ENCODE measurements around the gene SEPTIN6. TPM values are rescaled to one million over a fixed set of nuclear protein-coding genes. Genes with fewer than 3 reads are reported as not detected.

The SEPTIN6 gene
- total RNA-seq, 1 experiment from 2014 or later = 28.9 TPM

DNA sequence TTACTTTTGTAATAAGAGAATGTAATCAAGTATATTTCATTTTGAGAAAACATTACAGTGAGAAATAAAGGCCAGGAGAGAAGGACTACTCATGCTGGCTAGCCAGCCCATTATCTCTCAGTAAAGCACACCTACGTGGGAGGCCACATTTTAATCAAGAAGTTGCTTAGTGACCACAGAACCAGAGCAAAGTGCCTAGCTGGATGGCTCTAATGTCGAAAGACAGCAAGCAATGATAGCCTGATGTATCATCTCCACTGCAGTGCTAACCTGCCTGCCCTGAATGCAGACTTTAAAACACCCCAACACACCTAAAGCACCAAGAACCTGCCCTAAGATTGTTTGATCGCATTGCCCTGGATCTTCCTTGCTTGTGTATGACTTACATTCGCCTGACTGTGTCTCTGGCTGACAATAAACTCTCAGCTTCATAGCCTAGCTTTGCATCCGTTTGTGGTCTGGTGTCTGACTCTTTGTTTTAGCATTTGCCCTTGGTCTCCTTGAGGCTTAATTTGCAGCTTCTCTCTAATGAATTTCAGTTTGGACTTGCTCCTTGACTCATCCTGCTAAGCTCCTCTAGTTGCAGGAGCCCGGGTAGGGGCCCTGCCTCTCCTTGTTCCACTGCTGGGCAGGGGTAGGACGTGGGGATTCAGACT is 34.1 kb upstream of the SEPTIN6 start:
- no peak overlapping the region for H3K9ac ChIP-seq (ENCODE audit: low read length)
- no peaks in the 10 kb centered on the region for H3K4me1 ChIP-seq (ENCODE audit: insufficient read depth, low read length)
- H3K9me2 ChIP-seq (replicated peaks; ENCODE audit: low read length) = no peaks in the 10 kb centered on the region
- no peaks in the 10 kb centered on the region for H4K20me1 ChIP-seq (ENCODE audit: low read length)
- ChIA-PET CTCF (no interaction called here), POLR2A (ENCODE audit: unreplicated experiment) (no interaction called here)
- H3K4me3 ChIP-seq (ENCODE audit: low read length) = no peak overlapping the region
- no peaks in the 10 kb centered on the region for H3F3A ChIP-seq (ENCODE audit: low read length, unreplicated experiment)
- H3K27ac ChIP-seq (ENCODE audit: low read length) = no peak overlapping the region
- no peaks in the 10 kb centered on the region for H3K79me2 ChIP-seq (ENCODE audit: low read length)
- no TSS peak for BruUV-seq (replicated peaks)
- intact Hi-C loops (cut with micrococcal nuclease) = no loop called here
- no peaks in the 10 kb centered on the region for H3K27me3 ChIP-seq (ENCODE audit: low read length)
- DNase-seq (no peak), ATAC-seq (no peak)
- TF ChIP-seq, protein P1, sequence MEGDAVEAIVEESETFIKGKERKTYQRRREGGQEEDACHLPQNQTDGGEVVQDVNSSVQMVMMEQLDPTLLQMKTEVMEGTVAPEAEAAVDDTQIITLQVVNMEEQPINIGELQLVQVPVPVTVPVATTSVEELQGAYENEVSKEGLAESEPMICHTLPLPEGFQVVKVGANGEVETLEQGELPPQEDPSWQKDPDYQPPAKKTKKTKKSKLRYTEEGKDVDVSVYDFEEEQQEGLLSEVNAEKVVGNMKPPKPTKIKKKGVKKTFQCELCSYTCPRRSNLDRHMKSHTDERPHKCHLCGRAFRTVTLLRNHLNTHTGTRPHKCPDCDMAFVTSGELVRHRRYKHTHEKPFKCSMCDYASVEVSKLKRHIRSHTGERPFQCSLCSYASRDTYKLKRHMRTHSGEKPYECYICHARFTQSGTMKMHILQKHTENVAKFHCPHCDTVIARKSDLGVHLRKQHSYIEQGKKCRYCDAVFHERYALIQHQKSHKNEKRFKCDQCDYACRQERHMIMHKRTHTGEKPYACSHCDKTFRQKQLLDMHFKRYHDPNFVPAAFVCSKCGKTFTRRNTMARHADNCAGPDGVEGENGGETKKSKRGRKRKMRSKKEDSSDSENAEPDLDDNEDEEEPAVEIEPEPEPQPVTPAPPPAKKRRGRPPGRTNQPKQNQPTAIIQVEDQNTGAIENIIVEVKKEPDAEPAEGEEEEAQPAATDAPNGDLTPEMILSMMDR (conservative IDR thresholded peaks at IDR 0.05; ENCODE audit: low read depth, low read length) = no peak
- TF ChIP-seq EZH2 (IDR thresholded peaks at IDR 0.05; ENCODE audit: low read length, unreplicated experiment) = no peak
- no peak for TF ChIP-seq EZH2phosphoT487 (IDR thresholded peaks at IDR 0.05; ENCODE audit: borderline replicate concordance, low read length)
- H3K4me2 ChIP-seq (ENCODE audit: low read length) = no peak overlapping the region
- H3K36me3 ChIP-seq (ENCODE audit: low read depth, low read length) = no peaks in the 10 kb centered on the region
- no peaks in the 10 kb centered on the region for H3K9me3 ChIP-seq (ENCODE audit: low read length)
- H2AFZ ChIP-seq (ENCODE audit: low read length) = no peak overlapping the region

DNA sequence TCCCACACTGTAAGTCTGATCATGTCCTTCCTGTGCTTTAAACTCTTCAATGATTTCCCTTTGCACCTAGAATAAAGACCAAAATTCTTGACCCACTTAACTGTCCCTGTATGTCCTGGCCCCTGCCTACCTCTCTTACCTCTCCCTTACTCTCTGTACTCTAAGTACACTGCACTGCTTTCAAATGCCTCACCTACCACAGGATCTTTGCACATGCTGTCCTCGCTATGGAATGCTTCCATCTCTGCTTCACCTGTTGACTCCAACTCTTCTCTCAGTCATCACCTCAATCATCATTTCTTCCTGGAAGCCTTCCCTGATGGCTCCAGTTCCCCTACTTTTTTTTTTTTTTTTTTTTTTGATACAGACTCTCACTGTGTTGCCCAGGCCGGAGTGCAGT is 29.0 kb upstream of the SEPTIN6 start:
- H3K4me1 ChIP-seq (ENCODE audit: insufficient read depth, low read length) = no peaks in the 10 kb centered on the region
- H3K4me2 ChIP-seq (ENCODE audit: low read length) = no peak overlapping the region
- no peak overlapping the region for H3K9ac ChIP-seq (ENCODE audit: low read length)
- no peaks in the 10 kb centered on the region for H3K36me3 ChIP-seq (ENCODE audit: low read depth, low read length)
- no peaks in the 10 kb centered on the region for H3K9me3 ChIP-seq (ENCODE audit: low read length)
- BruUV-seq (replicated peaks) = no TSS peak
- H3K4me3 ChIP-seq (ENCODE audit: low read length) = no peak overlapping the region
- TF ChIP-seq EZH2phosphoT487 (IDR thresholded peaks at IDR 0.05; ENCODE audit: borderline replicate concordance, low read length) = no peak
- TF ChIP-seq EZH2 (IDR thresholded peaks at IDR 0.05; ENCODE audit: low read length, unreplicated experiment) = no peak
- TF ChIP-seq, protein P1 (conservative IDR thresholded peaks at IDR 0.05; ENCODE audit: low read depth, low read length) = no peak
- no peaks in the 10 kb centered on the region for H3K9me2 ChIP-seq (replicated peaks; ENCODE audit: low read length)
- ATAC-seq (no peak), DNase-seq (no peak)
- H3K27ac ChIP-seq (ENCODE audit: low read length) = no peak overlapping the region
- no peaks in the 10 kb centered on the region for H4K20me1 ChIP-seq (ENCODE audit: low read length)
- no peak overlapping the region for H2AFZ ChIP-seq (ENCODE audit: low read length)
- no peaks in the 10 kb centered on the region for H3F3A ChIP-seq (ENCODE audit: low read length, unreplicated experiment)
- CTCF ChIA-PET = no interaction called here
- POLR2A ChIA-PET (ENCODE audit: unreplicated experiment) = no interaction called here
- no peaks in the 10 kb centered on the region for H3K27me3 ChIP-seq (ENCODE audit: low read length)
- intact Hi-C loops (cut with micrococcal nuclease) = no loop called here
- H3K79me2 ChIP-seq (ENCODE audit: low read length) = no peaks in the 10 kb centered on the region

DNA sequence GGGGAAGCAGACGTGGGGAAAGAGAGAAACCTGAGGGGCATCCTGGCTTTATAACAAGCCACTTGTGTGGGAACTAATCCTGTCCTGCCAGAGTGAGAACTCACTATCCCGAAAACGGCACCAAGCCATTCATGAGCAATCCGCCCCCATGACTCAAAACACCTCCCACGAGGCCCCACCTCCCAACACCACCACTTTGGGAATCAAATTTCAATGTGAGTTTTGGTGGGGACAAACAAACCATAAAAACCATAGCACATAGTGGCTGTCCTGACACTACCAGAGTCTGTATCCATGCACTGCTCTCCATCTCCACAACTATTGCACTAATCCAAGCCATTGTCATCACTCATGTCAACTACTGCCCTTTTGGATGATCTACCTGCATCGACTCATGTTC is 28.5 kb upstream of the SEPTIN6 start:
- CTCF ChIA-PET = no interaction called here
- no peak overlapping the region for H3K4me2 ChIP-seq (ENCODE audit: low read length)
- H3F3A ChIP-seq (ENCODE audit: low read length, unreplicated experiment) = no peaks in the 10 kb centered on the region
- no peak overlapping the region for H3K9ac ChIP-seq (ENCODE audit: low read length)
- TF ChIP-seq, protein P1 (conservative IDR thresholded peaks at IDR 0.05; ENCODE audit: low read depth, low read length) = no peak
- no peak for TF ChIP-seq EZH2 (IDR thresholded peaks at IDR 0.05; ENCODE audit: low read length, unreplicated experiment)
- TF ChIP-seq EZH2phosphoT487 (IDR thresholded peaks at IDR 0.05; ENCODE audit: borderline replicate concordance, low read length) = no peak
- H3K79me2 ChIP-seq (ENCODE audit: low read length) = no peaks in the 10 kb centered on the region
- no peak overlapping the region for H2AFZ ChIP-seq (ENCODE audit: low read length)
- DNase-seq (peak; percentile 47), ATAC-seq (peak; percentile 64)
- H3K27ac ChIP-seq (ENCODE audit: low read length) = no peak overlapping the region
- no peaks in the 10 kb centered on the region for H3K27me3 ChIP-seq (ENCODE audit: low read length)
- no peak overlapping the region for H3K4me3 ChIP-seq (ENCODE audit: low read length)
- no peaks in the 10 kb centered on the region for H3K9me3 ChIP-seq (ENCODE audit: low read length)
- no peaks in the 10 kb centered on the region for H3K9me2 ChIP-seq (replicated peaks; ENCODE audit: low read length)
- no peaks in the 10 kb centered on the region for H4K20me1 ChIP-seq (ENCODE audit: low read length)
- BruUV-seq (replicated peaks) = no TSS peak
- no peaks in the 10 kb centered on the region for H3K36me3 ChIP-seq (ENCODE audit: low read depth, low read length)
- POLR2A ChIA-PET (ENCODE audit: unreplicated experiment) = no interaction called here
- no peaks in the 10 kb centered on the region for H3K4me1 ChIP-seq (ENCODE audit: insufficient read depth, low read length)
- intact Hi-C loops (cut with micrococcal nuclease) = no loop called here

Measured in PC-3 (cell line).